A549 (cell line): ENCODE data around the gene TMEM91.

Experiments used
- BCL3 ChIP-seq: fragments of >200 bp; sonication (Bioruptor Twin); formaldehyde crosslinking; IDR thresholded peaks from 3 replicates; pipeline ENCODE4 v1.6.1; 2016
- CEBPB ChIP-seq, 2 experiments: fragments of >200 bp in 1 of 2; sonication (Bioruptor Twin) in 1 of 2; formaldehyde crosslinking in 1 of 2; IDR thresholded peaks; 2 replicates each; pipeline ENCODE4 v1.6.1; 2012 to 2016
- CHD2 ChIP-seq: fragments of 150-350 bp; IDR thresholded peaks from 2 replicates; pipeline ENCODE4 v1.6.1; 2014; ENCODE audit warnings: low read length; ENCODE audit not compliant: partially characterized antibody
- CTCF ChIP-seq: fragments of >200 bp; sonication (Bioruptor Twin); formaldehyde crosslinking; IDR thresholded peaks from 3 replicates; pipeline ENCODE4 v1.5.1; 2016
- E2F6 ChIP-seq: IDR thresholded peaks from 2 replicates; pipeline ENCODE4 v1.6.1; 2012; ENCODE audit warnings: low read depth, borderline replicate concordance
- JUN ChIP-seq, 2 experiments: fragments of >200 bp; sonication (Bioruptor Twin); formaldehyde crosslinking; IDR thresholded peaks; 2 replicates in 1 of 2; 3 replicates in 1 of 2; pipeline ENCODE4 v1.6.1; 2016 to 2017
- MAFK ChIP-seq: fragments of 450-650 bp; IDR thresholded peaks from 2 replicates; pipeline ENCODE4 v1.6.1; 2014; ENCODE audit not compliant: partially characterized antibody
- PBX3 ChIP-seq: IDR thresholded peaks from 2 replicates; pipeline ENCODE4 v1.6.1; 2012
- POLR2A ChIP-seq: IDR thresholded peaks from 2 replicates; pipeline ENCODE4 v1.6.1; 2012; ENCODE audit warnings: mild to moderate bottlenecking, low read length
- RAD21 ChIP-seq, 2 experiments: fragments of >200 bp in 1 of 2; sonication (Bioruptor Twin) in 1 of 2; formaldehyde crosslinking in 1 of 2; IDR thresholded peaks in 1 of 2; conservative IDR thresholded peaks in 1 of 2; 2 replicates in 1 of 2; 3 replicates in 1 of 2; pipeline ENCODE4 v1.6.1; 2012 to 2018; ENCODE audit warnings: inconsistent platforms in 1 of 2
- REST ChIP-seq: fragments of 200-600 bp; sonication (generic); IDR thresholded peaks from 2 replicates; pipeline ENCODE4 v1.6.1; 2016; ENCODE audit warnings: antibody characterized with exemption, mild to moderate bottlenecking, moderate library complexity

GRCh38 chr19:41384351-41384750 is 8.0 kb downstream of the TMEM91 start:
- TF ChIP-seq RAD21 (conservative IDR thresholded peaks at IDR 0.05 in 1 of 2, IDR thresholded peaks at IDR 0.05 in 1 of 2) (no peak), CTCF (no peak), POLR2A (no peak), PBX3 (no peak), REST (no peak), CHD2 (no peak), BCL3 (no peak), MAFK (no peak), JUN (IDR thresholded peaks at IDR 0.05) (no peak), E2F6 (no peak), CEBPB (IDR thresholded peaks at IDR 0.05) (no peak)
